Stomach (tissue), 9 donors: Measurements from ENCODE around the gene ADD1. TPM values are rescaled to one million over a fixed set of nuclear protein-coding genes. Genes with fewer than 3 reads are reported as not detected.

ENCODE experiments used
- DNase-seq, 2 donors: peaks; one replicate each; pipeline versions ENCODE4 v3.0.0 to v3.0.0-alpha.2; 2013 to 2019
- H3K27ac ChIP-seq, 5 donors: fragments of 200-600 bp in 4 of 5; sonication (generic) in 4 of 5; one replicate each; pipeline ENCODE4 v1.5.1; 2013 to 2019; ENCODE audit warnings: mild to moderate bottlenecking in 1 of 5, moderate library complexity in 1 of 5
- H3K27me3 ChIP-seq, 3 donors: fragments of 200-600 bp; sonication (generic); one replicate each; pipeline ENCODE4 v1.5.1; 2017 to 2019; ENCODE audit warnings: mixed run types in 1 of 3
- H3K36me3 ChIP-seq, 4 donors: fragments of 200-600 bp; sonication (generic); 1 replicate in 3 of 4; 2 replicates in 1 of 4; pipeline ENCODE4 v1.5.1; 2016 to 2019
- H3K4me1 ChIP-seq, 4 donors: fragments of 200-600 bp; sonication (generic); one replicate each; pipeline ENCODE4 v1.5.1; 2016 to 2019
- H3K4me3 ChIP-seq, 4 donors: fragments of 200-600 bp; sonication (generic) in 3 of 4; one replicate each; pipeline ENCODE4 v1.5.1; 2016 to 2019; ENCODE audit warnings: mild to moderate bottlenecking in 1 of 4
- H3K9me3 ChIP-seq, 4 donors: fragments of 200-600 bp; sonication (generic); one replicate each; pipeline ENCODE4 v1.5.1; 2016 to 2019
- EP300 ChIP-seq: sonication (generic); formaldehyde crosslinking; IDR thresholded peaks from one replicate; pipeline ENCODE4 v1.6.1; 2017; ENCODE audit warnings: antibody characterized with exemption
- POLR2A ChIP-seq, 4 donors: fragments of 450-650 bp; IDR thresholded peaks; one replicate each; pipeline ENCODE4 v1.6.1; 2016; ENCODE audit warnings: antibody characterized with exemption in 4 of 4, control low read depth in 2 of 4, mild to moderate bottlenecking in 1 of 4, moderate library complexity in 1 of 4
- POLR2AphosphoS5 ChIP-seq, 3 donors: sonication (generic); formaldehyde crosslinking; IDR thresholded peaks; one replicate each; pipeline ENCODE4 v1.6.1; 2016; ENCODE audit warnings: antibody characterized with exemption in 3 of 3
- WGBS, 5 donors: extraction: QIAGEN DNeasy Blood & Tissue Kit in 3 of 5; methylation state at CpG; one replicate each; pipeline versions ENCODE4 v1.1.5 to v1.1.7; 2013 to 2018; 5-methylcytosine and 5-hydroxymethylcytosine counted together
- intact Hi-C: fragments of 100-400 bp; cut with DNase I; formaldehyde crosslinking; loops from one replicate; pipeline ENCODE4 v1.15.1; 2023; ENCODE audit warnings: low total_unique reads
- polyA plus RNA-seq, 3 donors: library from polyadenylated mRNA; stranded (reverse); fragments of 200-250 nt; gene quantifications; one replicate each; pipeline ENCODE4 v1.2.3, GENCODE V29; 2013
- total RNA-seq, 5 donors: library from RNA; depleted of rRNA; stranded (reverse); fragments of >200 nt; gene quantifications; one replicate each; pipeline versions ENCODE4 v1.1.0 to v1.2.3, GENCODE V29; 2014 to 2016
- TF ChIP-seq, protein P1 (sequence below), 7 experiments: fragments of 450-650 bp in 4 of 7; fragments of 200-600 bp in 3 of 7; sonication (generic) in 3 of 7; IDR thresholded peaks; one replicate each; pipeline ENCODE4 v1.5.1; 2016 to 2019; ENCODE audit warnings: antibody characterized with exemption in 7 of 7, control low read depth in 2 of 7, mild to moderate bottlenecking in 1 of 7
- donor health status: healthy with polysubstance abuse.
- donor health status: Bipolar disorder and iron deficiency.
- donor health status: healthy.

Gene ADD1
- total and polyA plus RNA-seq, 8 donors: 103 to 1,174 (median 207) TPM

DNA sequence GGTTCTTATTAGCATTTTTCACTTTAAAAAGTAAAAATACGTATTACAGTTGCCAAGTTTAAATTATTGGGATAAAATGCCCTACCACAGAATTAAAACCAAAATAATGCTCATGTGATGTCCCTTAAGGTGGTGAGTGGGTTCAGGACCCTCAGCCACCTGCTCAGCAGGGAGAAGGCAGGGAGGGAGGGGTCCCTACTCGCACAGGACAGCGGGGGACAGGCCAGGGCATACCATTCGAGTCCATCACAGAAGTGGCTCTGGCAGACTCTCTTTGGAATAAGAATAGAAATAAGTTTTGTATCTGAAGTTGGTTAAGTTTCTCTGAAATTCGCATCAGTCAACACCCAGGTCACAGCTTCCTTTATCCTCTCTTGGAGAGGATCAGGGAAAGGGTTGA is 81.9 kb downstream of the ADD1 start:
- H3K4me3 ChIP-seq: no peak overlapping the region
- H3K4me1 ChIP-seq: peaks cover 20 to 58% (median 37%) of the 10 kb centered on the region in 4 donors
- no peaks in the 10 kb centered on the region for H3K27me3 ChIP-seq
- peaks cover 71 to 89% (median 83%) of the 10 kb centered on the region in 4 donors for H3K36me3 ChIP-seq
- no peak for TF ChIP-seq POLR2A (IDR thresholded peaks at IDR 0.05)
- TF ChIP-seq EP300: no peak
- TF ChIP-seq POLR2AphosphoS5 (IDR thresholded peaks at IDR 0.05): no peak
- TF ChIP-seq, protein P1, sequence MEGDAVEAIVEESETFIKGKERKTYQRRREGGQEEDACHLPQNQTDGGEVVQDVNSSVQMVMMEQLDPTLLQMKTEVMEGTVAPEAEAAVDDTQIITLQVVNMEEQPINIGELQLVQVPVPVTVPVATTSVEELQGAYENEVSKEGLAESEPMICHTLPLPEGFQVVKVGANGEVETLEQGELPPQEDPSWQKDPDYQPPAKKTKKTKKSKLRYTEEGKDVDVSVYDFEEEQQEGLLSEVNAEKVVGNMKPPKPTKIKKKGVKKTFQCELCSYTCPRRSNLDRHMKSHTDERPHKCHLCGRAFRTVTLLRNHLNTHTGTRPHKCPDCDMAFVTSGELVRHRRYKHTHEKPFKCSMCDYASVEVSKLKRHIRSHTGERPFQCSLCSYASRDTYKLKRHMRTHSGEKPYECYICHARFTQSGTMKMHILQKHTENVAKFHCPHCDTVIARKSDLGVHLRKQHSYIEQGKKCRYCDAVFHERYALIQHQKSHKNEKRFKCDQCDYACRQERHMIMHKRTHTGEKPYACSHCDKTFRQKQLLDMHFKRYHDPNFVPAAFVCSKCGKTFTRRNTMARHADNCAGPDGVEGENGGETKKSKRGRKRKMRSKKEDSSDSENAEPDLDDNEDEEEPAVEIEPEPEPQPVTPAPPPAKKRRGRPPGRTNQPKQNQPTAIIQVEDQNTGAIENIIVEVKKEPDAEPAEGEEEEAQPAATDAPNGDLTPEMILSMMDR (IDR thresholded peaks at IDR 0.05): no peak
- no peak overlapping the region for H3K27ac ChIP-seq
- DNase-seq: no peak
- intact Hi-C loops: no loop called here
- WGBS, 5 donors: 88 to 94% (median 93%) methylated on average over 5 of the region's 5 CpGs
- no peaks in the 10 kb centered on the region for H3K9me3 ChIP-seq

DNA sequence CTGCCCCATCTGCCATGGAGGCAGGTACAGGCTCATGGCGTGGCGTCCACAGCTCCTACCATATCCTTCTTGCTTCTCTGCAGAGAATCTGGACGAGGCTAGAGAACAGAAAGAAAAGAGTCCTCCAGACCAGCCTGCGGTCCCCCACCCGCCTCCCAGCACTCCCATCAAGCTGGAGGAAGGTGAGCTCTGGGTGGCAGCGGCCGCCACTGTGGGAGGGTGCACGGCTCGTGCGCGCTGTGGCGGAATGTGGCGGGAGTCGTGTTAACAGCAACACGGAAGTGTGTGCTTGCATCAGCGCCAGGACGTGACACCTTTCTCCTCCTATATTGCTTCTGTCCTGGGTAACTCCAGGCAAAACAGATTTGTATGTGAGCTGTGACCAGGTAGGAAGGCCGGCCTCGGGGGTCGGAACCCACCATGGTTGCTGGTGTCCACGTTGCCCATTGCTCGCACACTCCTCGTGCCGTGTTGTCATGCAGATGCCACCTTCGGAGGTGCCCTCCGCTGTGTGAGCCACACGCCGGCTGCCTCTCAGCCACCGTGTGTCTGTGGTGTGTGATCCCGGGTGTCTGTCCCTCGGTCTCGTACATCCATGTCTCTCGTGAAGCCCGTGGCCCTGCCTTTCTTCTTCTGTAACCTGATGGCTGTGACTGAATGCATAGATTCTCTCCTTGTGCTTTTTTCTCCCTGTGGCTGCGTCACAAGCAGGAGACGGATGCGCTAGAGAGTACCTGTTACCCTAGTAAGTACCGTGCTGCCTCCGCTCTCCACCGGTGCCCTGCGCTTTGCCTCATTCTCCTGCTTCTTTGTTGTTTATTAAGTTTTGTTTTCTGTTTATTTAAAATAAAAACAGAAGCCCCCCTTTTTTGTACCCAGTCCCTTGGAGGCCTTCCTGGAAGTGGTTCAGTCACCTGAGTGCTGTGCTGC is 82.6 kb downstream of the ADD1 start:
- 88 to 95% (median 94%) methylated on average over 40 to 41 of the region's 41 CpGs for WGBS, 5 donors
- peaks cover 71 to 93% (median 90%) of the 10 kb centered on the region in 4 donors for H3K36me3 ChIP-seq
- DNase-seq: peak in 1 of 2 donors; percentile 15
- H3K27me3 ChIP-seq: no peaks in the 10 kb centered on the region
- no peak overlapping the region for H3K4me3 ChIP-seq
- H3K9me3 ChIP-seq: no peaks in the 10 kb centered on the region
- H3K27ac ChIP-seq: no peak overlapping the region
- intact Hi-C loops: no loop called here
- TF ChIP-seq, protein P1 (IDR thresholded peaks at IDR 0.05): no peak
- TF ChIP-seq EP300: no peak
- TF ChIP-seq POLR2AphosphoS5 (IDR thresholded peaks at IDR 0.05): no peak
- no peak for TF ChIP-seq POLR2A (IDR thresholded peaks at IDR 0.05)
- H3K4me1 ChIP-seq: peaks cover 27 to 65% (median 44%) of the 10 kb centered on the region in 4 donors

DNA sequence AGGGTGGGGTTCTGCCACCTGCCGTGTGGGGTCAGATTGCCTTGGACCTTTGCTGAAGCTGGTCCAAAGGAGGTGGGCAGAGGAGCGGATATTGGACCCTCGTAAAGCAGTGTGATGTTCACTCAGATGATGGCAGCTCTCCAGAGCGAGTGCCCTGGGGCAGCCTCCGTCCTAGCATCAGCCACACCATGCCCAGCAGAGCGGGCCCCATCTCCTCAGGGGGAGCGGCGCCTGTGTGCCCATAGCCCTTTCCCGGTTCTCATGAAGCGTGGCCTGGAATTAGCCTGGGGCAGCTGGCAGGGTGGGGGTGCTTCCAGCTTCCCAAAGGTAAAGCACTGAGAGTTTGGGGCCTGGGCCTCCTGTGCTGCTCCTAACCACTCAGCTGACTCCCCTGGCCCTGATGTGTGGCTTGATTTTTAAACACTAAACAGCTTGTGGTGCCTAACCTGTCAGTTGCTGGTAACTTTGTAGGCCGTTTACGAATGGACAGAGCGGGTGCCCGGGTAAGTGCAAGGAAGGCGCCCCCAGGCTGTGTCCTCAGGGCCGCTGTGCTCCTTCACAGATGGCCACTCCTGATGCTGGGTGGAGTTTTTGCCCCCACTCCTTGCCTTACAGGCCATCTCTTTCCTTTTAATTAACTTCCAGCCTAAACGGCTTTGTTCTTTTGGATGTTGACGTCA is 83.5 kb downstream of the ADD1 start:
- WGBS, 5 donors: 93 to 96% (median 94%) methylated on average over 8 to 18 of the region's 18 CpGs
- Histone ChIP-seq H3K4me1 (peaks cover 35 to 73% (median 54%) of the 10 kb centered on the region in 4 donors), H3K36me3 (peaks cover 71 to 100% (median 97%) of the 10 kb centered on the region in 4 donors), H3K27me3 (no peaks in the 10 kb centered on the region), H3K27ac (no peak overlapping the region), H3K9me3 (no peaks in the 10 kb centered on the region), H3K4me3 (no peak overlapping the region)
- TF ChIP-seq EP300: no peak
- TF ChIP-seq, protein P1 (IDR thresholded peaks at IDR 0.05): no peak
- TF ChIP-seq POLR2A (IDR thresholded peaks at IDR 0.05): no peak
- no peak for TF ChIP-seq POLR2AphosphoS5 (IDR thresholded peaks at IDR 0.05)
- peak in 1 of 2 donors; percentile 22 for DNase-seq
- intact Hi-C loops: no loop called here

DNA sequence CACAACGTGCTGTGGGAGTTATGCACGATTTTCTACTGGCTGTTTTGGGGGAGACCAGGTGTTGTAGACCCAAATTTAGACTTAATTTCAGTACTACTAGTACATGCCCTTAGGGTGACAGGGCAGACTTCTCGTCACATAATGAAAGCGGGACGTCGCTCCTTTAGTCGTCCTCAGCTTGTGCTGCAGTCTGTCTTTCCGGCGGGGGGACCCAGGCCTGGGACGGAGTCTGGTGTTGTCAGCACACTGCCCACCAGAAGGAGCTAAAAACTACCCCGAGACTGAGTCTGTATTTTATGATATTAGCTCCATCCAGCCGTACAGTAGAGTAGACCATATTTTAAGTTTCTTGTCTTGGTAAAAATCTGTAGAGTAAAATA is 84.0 kb downstream of the ADD1 start:
- Histone ChIP-seq H3K4me1 (peaks cover 37 to 73% (median 54%) of the 10 kb centered on the region in 4 donors), H3K4me3 (no peak overlapping the region), H3K27ac (no peak overlapping the region), H3K9me3 (no peaks in the 10 kb centered on the region), H3K27me3 (no peaks in the 10 kb centered on the region), H3K36me3 (peaks cover 71 to 98% (median 94%) of the 10 kb centered on the region in 4 donors)
- TF ChIP-seq POLR2AphosphoS5 (IDR thresholded peaks at IDR 0.05) (no peak), EP300 (no peak), POLR2A (IDR thresholded peaks at IDR 0.05) (no peak)
- TF ChIP-seq, protein P1 (IDR thresholded peaks at IDR 0.05): no peak
- intact Hi-C loops: no loop called here
- DNase-seq: no peak
- 92 to 95% (median 94%) methylated on average over 12 of the region's 12 CpGs for WGBS, 5 donors
